HepG2 (cell line): ENCODE results near the gene SYVN1.

Experiments used
- CTCF ChIP-seq: sonication (generic); formaldehyde crosslinking; IDR thresholded peaks from 2 replicates; pipeline ENCODE4 v1.5.0; 2020; ENCODE audit warnings: mild to moderate bottlenecking, missing genetic modification reagents, moderate library complexity
- EZH2 ChIP-seq: conservative IDR thresholded peaks from 2 replicates; pipeline ENCODE4 v1.6.1; 2012; ENCODE audit warnings: mild to moderate bottlenecking, low read depth, low read length, moderate library complexity
- KDM1A ChIP-seq: IDR thresholded peaks from 2 replicates; pipeline ENCODE4 v1.6.1; 2016; ENCODE audit warnings: missing compliant biosample characterization
- KDM5A ChIP-seq: fragments of 200-600 bp; sonication (generic); IDR thresholded peaks from 2 replicates; pipeline ENCODE4 v1.7.0; 2018; ENCODE audit warnings: antibody characterized with exemption, mild to moderate bottlenecking, low read length, borderline replicate concordance
- SMC3 ChIP-seq: IDR thresholded peaks from 2 replicates; pipeline ENCODE4 v1.6.1; 2011; ENCODE audit warnings: low read length, improper control_type of control experiment
- ZNF7 ChIP-seq: IDR thresholded peaks from 2 replicates; pipeline ENCODE4 v1.6.1; 2016; ENCODE audit warnings: missing biosample characterization, missing genetic modification reagents

GRCh38 chr11:65141896-65142494, 7.7 kb upstream of the SYVN1 start:
- no peak for TF ChIP-seq CTCF
- no peak for TF ChIP-seq KDM5A
- TF ChIP-seq SMC3: no peak
- TF ChIP-seq ZNF7 (CRISPR knock-in tag): no peak
- TF ChIP-seq KDM1A (CRISPR knock-in tag): no peak
- no peak for TF ChIP-seq EZH2
